Measurements from ENCODE around the gene NOLC1.

The NOLC1 gene

GRCh38 chr10:102122450-102122849 lies 29.7 kb upstream of the NOLC1 start:
- DNase-seq, result no peak

- DNase-seq, result no peak
Measured at GRCh38 chr10:102123223-102123622, 29.0 kb upstream of the NOLC1 start.

GRCh38 chr10:102131286-102132170 lies 20.7 kb upstream of the NOLC1 start:
- DNase-seq, result no peak

- DNase-seq, result no peak
Measured at GRCh38 chr10:102132193-102132562, 20.0 kb upstream of the NOLC1 start.

- peak; percentile 96 for DNase-seq
Measured at GRCh38 chr10:102132563-102133372, 19.4 kb upstream of the NOLC1 start, which contains the start of gene PPRC1. Gene PPRC1, plus strand, starts transcription at chr10:102133040. Its CDS starts 29 bp downstream, at chr10:102133069.

- DNase-seq, result peak; percentile 57
Measured at GRCh38 chr10:102133373-102134195, 18.6 kb upstream of the NOLC1 start.

- no peak for DNase-seq
Measured at GRCh38 chr10:102134416-102134815, 17.8 kb upstream of the NOLC1 start.

- no peak for DNase-seq
Measured at GRCh38 chr10:102135956-102136526, 16.1 kb upstream of the NOLC1 start.

GRCh38 chr10:102139281-102140110 lies 12.7 kb upstream of the NOLC1 start:
- no peak for DNase-seq

- DNase-seq, result no peak
Measured at GRCh38 chr10:102140218-102140617, 12.0 kb upstream of the NOLC1 start.

- no peak for DNase-seq
Measured at GRCh38 chr10:102140913-102141540, 11.2 kb upstream of the NOLC1 start.

- DNase-seq, result no peak
Measured at GRCh38 chr10:102141583-102142107, 10.5 kb upstream of the NOLC1 start.

GRCh38 chr10:102146971-102147428 lies 5.2 kb upstream of the NOLC1 start:
- no peak for DNase-seq

GRCh38 chr10:102147561-102147960 lies 4.6 kb upstream of the NOLC1 start:
- DNase-seq, result no peak

- no peak for DNase-seq
Measured at GRCh38 chr10:102148275-102148674, 3.9 kb upstream of the NOLC1 start.

GRCh38 chr10:102150970-102151773 lies 1.0 kb upstream of the NOLC1 start:
- no peak for DNase-seq

GRCh38 chr10:102152545-102152890 lies 329 bp downstream of the NOLC1 start:
- DNase-seq, result no peak

GRCh38 chr10:102153093-102153620 lies 968 bp downstream of the NOLC1 start:
- DNase-seq, result no peak

- DNase-seq, result no peak
Measured at GRCh38 chr10:102154466-102155116, 2.4 kb downstream of the NOLC1 start.
